Ishikawa (cell line): ENCODE data around the gene KDM4F.

Source experiments
- CEBPB ChIP-seq: IDR thresholded peaks from 2 replicates; pipeline ENCODE4 v1.6.1; 2012
- CREB1 ChIP-seq: IDR thresholded peaks from 2 replicates; pipeline ENCODE4 v1.6.1; 2012; ENCODE audit warnings: low read depth
- EGR1 ChIP-seq: IDR thresholded peaks from 2 replicates; pipeline ENCODE4 v1.6.1; 2012
- EP300 ChIP-seq: IDR thresholded peaks from 2 replicates; pipeline ENCODE4 v1.6.1; 2012; ENCODE audit warnings: borderline replicate concordance
- FOXM1 ChIP-seq: IDR thresholded peaks from 2 replicates; pipeline ENCODE4 v1.6.1; 2012; ENCODE audit warnings: low read depth, borderline replicate concordance
- NFIC ChIP-seq: IDR thresholded peaks from 2 replicates; pipeline ENCODE4 v1.6.1; 2012
- RAD21 ChIP-seq: IDR thresholded peaks from 2 replicates; pipeline ENCODE4 v1.6.1; 2012; ENCODE audit warnings: low read depth
- TAF1 ChIP-seq: IDR thresholded peaks from 2 replicates; pipeline ENCODE4 v1.6.1; 2012; ENCODE audit warnings: low read depth, mild to moderate bottlenecking
- TCF12 ChIP-seq: IDR thresholded peaks from 2 replicates; pipeline ENCODE4 v1.6.1; 2012; ENCODE audit warnings: low read depth
- TEAD4 ChIP-seq: IDR thresholded peaks from 2 replicates; pipeline ENCODE4 v1.6.1; 2012
- YY1 ChIP-seq: IDR thresholded peaks from 2 replicates; pipeline ENCODE4 v1.6.1; 2012; ENCODE audit warnings: low read depth
- ZBTB7A ChIP-seq: IDR thresholded peaks from 2 replicates; pipeline ENCODE4 v1.6.1; 2012; ENCODE audit warnings: low read depth
- TF ChIP-seq, protein P1 (sequence below): IDR thresholded peaks from 2 replicates; pipeline ENCODE4 v1.6.1; 2012
- TF ChIP-seq, protein P2 (sequence below): IDR thresholded peaks from 2 replicates; pipeline ENCODE4 v1.6.1; 2012; ENCODE audit warnings: low read depth, mild to moderate bottlenecking
- TF ChIP-seq, protein P3 (sequence below): IDR thresholded peaks from 2 replicates; pipeline ENCODE4 v1.6.1; 2012

Gene KDM4F

DNA sequence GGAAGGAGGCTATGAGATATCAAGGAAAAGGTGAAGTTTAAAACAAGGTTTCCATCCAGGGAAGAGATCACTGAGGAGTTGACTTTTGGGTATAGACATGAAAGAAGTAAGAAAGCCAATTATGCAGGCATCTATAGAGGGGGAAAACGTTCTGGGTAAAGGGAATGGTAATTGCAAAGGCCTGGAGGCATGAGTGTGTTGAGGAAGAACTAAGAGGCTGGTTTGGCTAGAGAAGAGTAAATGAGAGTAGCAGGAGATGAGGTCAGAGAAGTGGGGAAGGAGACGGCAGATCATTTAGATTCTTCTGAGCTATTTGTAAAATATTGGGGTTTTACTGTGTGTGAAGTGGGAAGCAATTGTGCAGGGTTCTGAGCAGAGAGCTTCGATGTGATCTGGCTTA is 48.0 kb downstream of the KDM4F start:
- TF ChIP-seq YY1 (no peak), EGR1 (no peak), FOXM1 (no peak), NFIC (no peak), TAF1 (no peak), CREB1 (no peak), TEAD4 (no peak), EP300 (no peak), TCF12 (no peak), ZBTB7A (no peak)
- TF ChIP-seq, protein P1, sequence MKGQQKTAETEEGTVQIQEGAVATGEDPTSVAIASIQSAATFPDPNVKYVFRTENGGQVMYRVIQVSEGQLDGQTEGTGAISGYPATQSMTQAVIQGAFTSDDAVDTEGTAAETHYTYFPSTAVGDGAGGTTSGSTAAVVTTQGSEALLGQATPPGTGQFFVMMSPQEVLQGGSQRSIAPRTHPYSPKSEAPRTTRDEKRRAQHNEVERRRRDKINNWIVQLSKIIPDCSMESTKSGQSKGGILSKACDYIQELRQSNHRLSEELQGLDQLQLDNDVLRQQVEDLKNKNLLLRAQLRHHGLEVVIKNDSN, result no peak
- TF ChIP-seq, protein P2, sequence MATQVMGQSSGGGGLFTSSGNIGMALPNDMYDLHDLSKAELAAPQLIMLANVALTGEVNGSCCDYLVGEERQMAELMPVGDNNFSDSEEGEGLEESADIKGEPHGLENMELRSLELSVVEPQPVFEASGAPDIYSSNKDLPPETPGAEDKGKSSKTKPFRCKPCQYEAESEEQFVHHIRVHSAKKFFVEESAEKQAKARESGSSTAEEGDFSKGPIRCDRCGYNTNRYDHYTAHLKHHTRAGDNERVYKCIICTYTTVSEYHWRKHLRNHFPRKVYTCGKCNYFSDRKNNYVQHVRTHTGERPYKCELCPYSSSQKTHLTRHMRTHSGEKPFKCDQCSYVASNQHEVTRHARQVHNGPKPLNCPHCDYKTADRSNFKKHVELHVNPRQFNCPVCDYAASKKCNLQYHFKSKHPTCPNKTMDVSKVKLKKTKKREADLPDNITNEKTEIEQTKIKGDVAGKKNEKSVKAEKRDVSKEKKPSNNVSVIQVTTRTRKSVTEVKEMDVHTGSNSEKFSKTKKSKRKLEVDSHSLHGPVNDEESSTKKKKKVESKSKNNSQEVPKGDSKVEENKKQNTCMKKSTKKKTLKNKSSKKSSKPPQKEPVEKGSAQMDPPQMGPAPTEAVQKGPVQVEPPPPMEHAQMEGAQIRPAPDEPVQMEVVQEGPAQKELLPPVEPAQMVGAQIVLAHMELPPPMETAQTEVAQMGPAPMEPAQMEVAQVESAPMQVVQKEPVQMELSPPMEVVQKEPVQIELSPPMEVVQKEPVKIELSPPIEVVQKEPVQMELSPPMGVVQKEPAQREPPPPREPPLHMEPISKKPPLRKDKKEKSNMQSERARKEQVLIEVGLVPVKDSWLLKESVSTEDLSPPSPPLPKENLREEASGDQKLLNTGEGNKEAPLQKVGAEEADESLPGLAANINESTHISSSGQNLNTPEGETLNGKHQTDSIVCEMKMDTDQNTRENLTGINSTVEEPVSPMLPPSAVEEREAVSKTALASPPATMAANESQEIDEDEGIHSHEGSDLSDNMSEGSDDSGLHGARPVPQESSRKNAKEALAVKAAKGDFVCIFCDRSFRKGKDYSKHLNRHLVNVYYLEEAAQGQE, result no peak
- TF ChIP-seq, protein P3, sequence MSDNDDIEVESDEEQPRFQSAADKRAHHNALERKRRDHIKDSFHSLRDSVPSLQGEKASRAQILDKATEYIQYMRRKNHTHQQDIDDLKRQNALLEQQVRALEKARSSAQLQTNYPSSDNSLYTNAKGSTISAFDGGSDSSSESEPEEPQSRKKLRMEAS, result no peak

DNA sequence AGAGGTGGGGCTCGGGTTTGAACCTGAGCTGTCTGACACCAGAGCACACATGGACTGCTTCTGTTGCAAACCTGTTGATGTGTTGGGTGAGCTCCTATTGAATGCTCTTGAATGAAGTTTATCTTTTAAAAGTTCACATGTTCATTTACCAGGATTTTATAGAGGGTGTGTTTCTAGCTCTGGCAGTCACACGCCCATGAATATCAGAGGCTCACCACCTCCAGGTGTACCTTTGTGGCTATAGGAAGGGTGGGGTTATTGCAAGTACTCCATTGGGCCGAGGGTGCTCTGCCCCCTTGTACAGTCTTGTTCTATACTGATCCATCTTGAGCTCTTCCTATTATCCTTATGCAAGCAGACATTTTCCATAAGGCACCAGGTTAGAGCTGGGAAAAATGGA is 49.6 kb downstream of the KDM4F start:
- no peak for TF ChIP-seq TEAD4
- TF ChIP-seq ZBTB7A, result no peak
- TF ChIP-seq, protein P3, result no peak
- TF ChIP-seq EP300, result no peak
- no peak for TF ChIP-seq FOXM1
- TF ChIP-seq RAD21, result no peak
- no peak for TF ChIP-seq CEBPB
- TF ChIP-seq YY1, result no peak
- no peak for TF ChIP-seq TCF12
- TF ChIP-seq TAF1, result no peak
- TF ChIP-seq NFIC, result no peak
- no peak for TF ChIP-seq EGR1
- TF ChIP-seq, protein P1, result no peak
- TF ChIP-seq, protein P2, result no peak
- no peak for TF ChIP-seq CREB1

DNA sequence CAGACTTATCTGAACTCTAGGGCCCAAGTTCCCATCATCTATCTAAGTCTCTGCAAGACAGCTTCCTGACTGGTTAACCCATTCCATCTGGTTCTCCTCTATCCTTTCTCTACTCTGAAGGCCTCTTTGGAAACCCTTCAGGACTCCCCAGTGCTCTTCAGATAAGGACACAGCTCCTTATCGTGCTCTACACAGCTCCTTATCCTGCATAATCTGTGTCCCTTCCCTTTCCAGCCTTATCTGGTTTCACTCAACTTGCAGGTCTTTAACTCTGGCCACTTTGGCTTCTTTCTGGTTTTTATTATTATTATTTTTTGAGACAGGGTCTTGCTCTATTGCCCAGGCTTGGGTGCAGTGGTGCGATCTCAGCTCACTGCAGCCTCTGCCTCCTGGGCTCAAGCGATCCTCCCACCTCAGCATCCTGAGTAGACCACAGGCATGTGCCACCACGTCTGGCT is 51.0 kb downstream of the KDM4F start:
- TF ChIP-seq FOXM1, result no peak
- no peak for TF ChIP-seq TCF12
- no peak for TF ChIP-seq CREB1
- TF ChIP-seq, protein P3, result no peak
- TF ChIP-seq NFIC, result no peak
- TF ChIP-seq, protein P2, result no peak
- TF ChIP-seq RAD21, result no peak
- no peak for TF ChIP-seq TAF1
- no peak for TF ChIP-seq YY1
- TF ChIP-seq, protein P1, result no peak
- TF ChIP-seq CEBPB, result no peak
- TF ChIP-seq ZBTB7A, result no peak
- TF ChIP-seq EGR1, result no peak
- TF ChIP-seq TEAD4, result no peak
